ENCODE data around the gene RCBTB2. TPM values are rescaled to one million over a fixed set of nuclear protein-coding genes. Genes with fewer than 3 reads are reported as not detected.

The RCBTB2 gene
- total RNA-seq, 1 donor from 2014 or later, result 4.3 TPM

DNA sequence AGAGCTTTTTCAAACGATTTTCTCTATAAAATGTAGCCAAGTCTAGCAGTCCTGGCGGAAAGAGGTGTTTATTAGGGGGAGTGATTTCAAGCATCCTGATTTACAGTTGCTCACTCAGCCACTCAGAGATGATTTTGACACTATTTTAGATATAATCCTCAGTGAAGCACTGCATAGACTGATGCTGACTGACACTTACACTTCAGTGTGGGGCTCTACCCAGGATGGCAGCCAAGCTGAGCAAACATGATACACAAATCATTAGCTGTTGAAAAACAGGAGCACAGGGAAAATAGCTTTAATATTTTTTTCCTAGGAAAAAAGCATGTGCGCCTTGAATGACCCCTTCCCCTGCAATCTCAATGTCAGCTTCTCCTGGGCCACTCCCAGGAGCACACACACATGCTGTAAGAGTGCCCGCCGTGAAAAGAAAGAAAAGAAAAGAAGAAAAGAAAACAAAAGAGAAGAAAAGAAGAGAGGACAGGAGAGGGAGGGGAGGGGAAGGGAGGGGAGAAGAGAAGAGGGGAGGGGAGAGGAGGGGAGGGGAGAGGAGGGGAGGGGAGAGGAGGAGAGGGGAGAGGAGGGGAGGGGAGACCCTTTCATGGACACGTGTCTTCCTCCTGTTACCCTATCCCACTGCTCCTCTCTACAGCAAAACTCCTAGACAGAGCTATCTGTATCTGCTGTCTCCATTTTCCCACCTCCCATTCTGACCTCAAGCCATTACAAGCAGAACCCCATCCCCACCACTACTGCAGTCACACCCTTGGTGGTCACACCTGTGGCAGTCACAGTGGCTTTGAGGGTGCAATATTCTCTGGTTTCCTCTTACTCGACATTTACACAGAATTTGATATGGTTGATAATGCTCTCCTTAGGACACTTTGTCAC, 36.4 kb downstream of the RCBTB2 start:
- no peak overlapping the region for H3K27ac ChIP-seq (ENCODE audit: low read depth, low read length)
- DNase-seq (ENCODE audit: low read depth) (no peak), FAIRE-seq (no peak)
- Mint-ChIP-seq H3K4me3 (ENCODE audit: unreplicated experiment) (no peak overlapping the region), H3K36me3 (ENCODE audit: low read depth, unreplicated experiment) (no peaks in the 10 kb centered on the region), H3K4me1 (ENCODE audit: low read depth, unreplicated experiment) (peaks cover 28% of the 10 kb centered on the region), H3K27ac (ENCODE audit: unreplicated experiment) (no peak overlapping the region), H3K9me3 (ENCODE audit: unreplicated experiment) (no peaks in the 10 kb centered on the region), H3K27me3 (ENCODE audit: low read depth, unreplicated experiment) (no peaks in the 10 kb centered on the region)
- no peaks in the 10 kb centered on the region for H3K36me3 ChIP-seq (ENCODE audit: insufficient read depth, low read length)
- no peak overlapping the region for H3K9ac ChIP-seq (ENCODE audit: low read length)
- H3K27me3 ChIP-seq (ENCODE audit: insufficient read depth, low read length), result no peaks in the 10 kb centered on the region
- H2AFZ ChIP-seq (ENCODE audit: low read depth, low read length), result no peak overlapping the region
- H3K4me2 ChIP-seq (ENCODE audit: low read length), result no peak overlapping the region
- H3K79me2 ChIP-seq (ENCODE audit: insufficient read depth, low read length), result no peaks in the 10 kb centered on the region
- no peak for TF ChIP-seq EZH2 (IDR thresholded peaks at IDR 0.05; ENCODE audit: insufficient read depth, low read length)
- TF ChIP-seq, protein P1, sequence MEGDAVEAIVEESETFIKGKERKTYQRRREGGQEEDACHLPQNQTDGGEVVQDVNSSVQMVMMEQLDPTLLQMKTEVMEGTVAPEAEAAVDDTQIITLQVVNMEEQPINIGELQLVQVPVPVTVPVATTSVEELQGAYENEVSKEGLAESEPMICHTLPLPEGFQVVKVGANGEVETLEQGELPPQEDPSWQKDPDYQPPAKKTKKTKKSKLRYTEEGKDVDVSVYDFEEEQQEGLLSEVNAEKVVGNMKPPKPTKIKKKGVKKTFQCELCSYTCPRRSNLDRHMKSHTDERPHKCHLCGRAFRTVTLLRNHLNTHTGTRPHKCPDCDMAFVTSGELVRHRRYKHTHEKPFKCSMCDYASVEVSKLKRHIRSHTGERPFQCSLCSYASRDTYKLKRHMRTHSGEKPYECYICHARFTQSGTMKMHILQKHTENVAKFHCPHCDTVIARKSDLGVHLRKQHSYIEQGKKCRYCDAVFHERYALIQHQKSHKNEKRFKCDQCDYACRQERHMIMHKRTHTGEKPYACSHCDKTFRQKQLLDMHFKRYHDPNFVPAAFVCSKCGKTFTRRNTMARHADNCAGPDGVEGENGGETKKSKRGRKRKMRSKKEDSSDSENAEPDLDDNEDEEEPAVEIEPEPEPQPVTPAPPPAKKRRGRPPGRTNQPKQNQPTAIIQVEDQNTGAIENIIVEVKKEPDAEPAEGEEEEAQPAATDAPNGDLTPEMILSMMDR (IDR thresholded peaks at IDR 0.05; ENCODE audit: insufficient read depth, low read depth, low read length), result no peak
- no peaks in the 10 kb centered on the region for H4K20me1 ChIP-seq (ENCODE audit: insufficient read depth, low read length)
- no peak overlapping the region for H3K4me3 ChIP-seq (ENCODE audit: insufficient read depth, low read depth, low read length)
- H3K4me1 ChIP-seq (ENCODE audit: insufficient read depth, low read length), result peaks cover 3% of the 10 kb centered on the region
- H3K9me3 ChIP-seq (ENCODE audit: insufficient read depth, low read depth, low read length), result no peaks in the 10 kb centered on the region

DNA sequence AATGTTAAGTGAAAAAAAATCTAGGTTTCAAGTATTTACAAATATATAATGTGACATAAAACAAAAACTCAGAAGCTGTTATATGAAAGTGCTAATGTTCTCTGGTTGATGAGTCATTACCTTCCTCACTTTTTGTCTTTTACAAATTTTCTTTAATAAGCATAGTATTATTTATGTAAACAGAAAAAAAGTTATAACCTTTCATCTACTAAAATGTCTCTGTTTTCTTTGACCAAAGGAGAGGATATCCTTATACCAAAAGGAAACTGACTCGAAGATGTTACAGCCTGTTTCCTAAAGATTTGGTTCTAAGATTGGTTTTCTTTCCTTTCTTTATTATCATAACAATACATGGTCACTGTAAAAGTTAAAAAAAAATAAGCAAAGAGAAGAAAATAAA, 38.0 kb downstream of the RCBTB2 start:
- Histone ChIP-seq H3K4me2 (ENCODE audit: low read length) (no peak overlapping the region), H3K9ac (ENCODE audit: low read length) (no peak overlapping the region), H3K4me1 (ENCODE audit: insufficient read depth, low read length) (no peaks in the 10 kb centered on the region), H3K36me3 (ENCODE audit: insufficient read depth, low read length) (no peaks in the 10 kb centered on the region), H3K4me3 (ENCODE audit: insufficient read depth, low read depth, low read length) (no peak overlapping the region), H3K9me3 (ENCODE audit: insufficient read depth, low read depth, low read length) (no peaks in the 10 kb centered on the region), H3K79me2 (ENCODE audit: insufficient read depth, low read length) (no peaks in the 10 kb centered on the region), H3K27me3 (ENCODE audit: insufficient read depth, low read length) (no peaks in the 10 kb centered on the region), H2AFZ (ENCODE audit: low read depth, low read length) (no peak overlapping the region), H3K27ac (ENCODE audit: low read depth, low read length) (no peak overlapping the region), H4K20me1 (ENCODE audit: insufficient read depth, low read length) (no peaks in the 10 kb centered on the region)
- FAIRE-seq, result no peak
- Mint-ChIP-seq H3K36me3 (ENCODE audit: low read depth, unreplicated experiment) (no peaks in the 10 kb centered on the region), H3K9me3 (ENCODE audit: unreplicated experiment) (no peaks in the 10 kb centered on the region), H3K27me3 (ENCODE audit: low read depth, unreplicated experiment) (no peaks in the 10 kb centered on the region), H3K27ac (ENCODE audit: unreplicated experiment) (no peak overlapping the region), H3K4me3 (ENCODE audit: unreplicated experiment) (no peak overlapping the region), H3K4me1 (ENCODE audit: low read depth, unreplicated experiment) (peaks cover 15% of the 10 kb centered on the region)
- TF ChIP-seq, protein P1 (IDR thresholded peaks at IDR 0.05; ENCODE audit: insufficient read depth, low read depth, low read length), result no peak
- TF ChIP-seq EZH2 (IDR thresholded peaks at IDR 0.05; ENCODE audit: insufficient read depth, low read length), result no peak
- DNase-seq (ENCODE audit: low read depth), result no peak

DNA sequence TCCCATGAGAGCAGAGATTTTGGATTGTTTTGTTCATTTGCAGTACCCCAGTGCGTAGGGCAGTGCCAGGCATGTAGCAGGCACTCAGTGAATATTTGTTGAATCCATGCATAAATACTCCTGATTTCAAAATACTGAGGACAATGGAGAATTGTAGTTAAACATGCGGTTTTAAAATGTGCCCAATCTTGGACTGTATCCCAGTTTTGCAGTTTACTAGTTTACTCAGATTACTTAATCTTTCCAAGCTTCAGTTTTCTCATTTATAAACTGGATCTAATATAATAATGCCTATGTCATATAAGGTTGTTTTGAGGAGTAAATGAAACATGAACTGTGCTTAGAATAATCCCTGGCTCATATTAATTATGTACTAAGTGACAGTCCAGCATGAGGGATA, 39.0 kb downstream of the RCBTB2 start:
- no peak overlapping the region for H2AFZ ChIP-seq (ENCODE audit: low read depth, low read length)

More for the DNA sequence above, 39.0 kb downstream of the RCBTB2 start:
- H4K20me1 ChIP-seq (ENCODE audit: insufficient read depth, low read length), result no peaks in the 10 kb centered on the region
- DNase-seq (ENCODE audit: low read depth) (no peak), FAIRE-seq (no peak)
- no peak overlapping the region for H3K4me3 ChIP-seq (ENCODE audit: insufficient read depth, low read depth, low read length)
- TF ChIP-seq, protein P1 (IDR thresholded peaks at IDR 0.05; ENCODE audit: insufficient read depth, low read depth, low read length), result no peak
- TF ChIP-seq EZH2 (IDR thresholded peaks at IDR 0.05; ENCODE audit: insufficient read depth, low read length), result no peak
- H3K4me2 ChIP-seq (ENCODE audit: low read length), result no peak overlapping the region
- no peak overlapping the region for H3K27ac ChIP-seq (ENCODE audit: low read depth, low read length)
- Mint-ChIP-seq H3K4me3 (ENCODE audit: unreplicated experiment) (no peak overlapping the region), H3K36me3 (ENCODE audit: low read depth, unreplicated experiment) (no peaks in the 10 kb centered on the region), H3K27ac (ENCODE audit: unreplicated experiment) (no peak overlapping the region), H3K27me3 (ENCODE audit: low read depth, unreplicated experiment) (no peaks in the 10 kb centered on the region), H3K9me3 (ENCODE audit: unreplicated experiment) (no peaks in the 10 kb centered on the region), H3K4me1 (ENCODE audit: low read depth, unreplicated experiment) (peaks cover 6% of the 10 kb centered on the region)
- H3K9me3 ChIP-seq (ENCODE audit: insufficient read depth, low read depth, low read length), result no peaks in the 10 kb centered on the region
- no peaks in the 10 kb centered on the region for H3K27me3 ChIP-seq (ENCODE audit: insufficient read depth, low read length)
- no peaks in the 10 kb centered on the region for H3K79me2 ChIP-seq (ENCODE audit: insufficient read depth, low read length)
- no peaks in the 10 kb centered on the region for H3K36me3 ChIP-seq (ENCODE audit: insufficient read depth, low read length)
- no peaks in the 10 kb centered on the region for H3K4me1 ChIP-seq (ENCODE audit: insufficient read depth, low read length)
- H3K9ac ChIP-seq (ENCODE audit: low read length), result no peak overlapping the region
